IMR-90 (cell line): Measurements from ENCODE around the gene ANKRD13B. TPM values are rescaled to one million over a fixed set of nuclear protein-coding genes. Genes with fewer than 3 reads are reported as not detected.

Source experiments
- ATAC-seq: fragments of 200-7000 bp; cut with Tn5 transposase; 2 replicates; pipeline ENCODE4 v1.9.1; 2020; ENCODE audit warnings: low read depth, mild to moderate bottlenecking, moderate library complexity
- BruUV-seq: library from RNA; stranded (reverse); fragments of 400-500 nt; replicated peaks from 2 replicates; lab custom pipeline; 2021; lab: Mats Ljungman, UMichigan
- CTCF ChIA-PET: fragments of 300-600 bp; formaldehyde crosslinking; extraction: SDS; loops from one replicate; lab custom pipeline; 2021; ENCODE audit warnings: antibody characterized with exemption; lab: Yijun Ruan, JAX
- POLR2A ChIA-PET: fragments of 300-600 bp; sonication (Branson Sonifier 250); formaldehyde crosslinking; loops from one replicate; lab custom pipeline; 2022; ENCODE audit warnings: antibody characterized with exemption; ENCODE audit not compliant: unreplicated experiment; lab: Charles Lee
- DNase-seq: peaks from one replicate; pipeline ENCODE4 v3.0.0; 2013
- H2AFZ ChIP-seq: replicated peaks from 2 replicates; pipeline ENCODE3; 2013; ENCODE audit warnings: low read length, mild to moderate bottlenecking; ENCODE audit not compliant: poor library complexity
- H2AK5ac ChIP-seq: 2 replicates; pipeline ENCODE4 v1.6.1; 2013; ENCODE audit warnings: low read depth, low read length, inconsistent platforms
- H2AK9ac ChIP-seq: replicated peaks from 2 replicates; pipeline ENCODE3; 2013; ENCODE audit warnings: mild to moderate bottlenecking, low read depth, low read length, moderate library complexity; ENCODE audit not compliant: poor library complexity
- H2BK120ac ChIP-seq: 2 replicates; pipeline ENCODE4 v1.6.1; 2013; ENCODE audit warnings: low read depth, low read length, inconsistent platforms
- H2BK15ac ChIP-seq: 3 replicates; pipeline ENCODE4 v1.6.1; 2013; ENCODE audit warnings: low read depth, low read length, inconsistent platforms
- H2BK20ac ChIP-seq: 2 replicates; pipeline ENCODE4 v1.6.1; 2013; ENCODE audit warnings: low read depth, mild to moderate bottlenecking, inconsistent platforms, low read length, moderate library complexity
- H2BK5ac ChIP-seq: 2 replicates; pipeline ENCODE4 v1.6.1; 2013; ENCODE audit warnings: mild to moderate bottlenecking, low read depth, low read length, inconsistent platforms; ENCODE audit not compliant: poor library complexity, severe bottlenecking
- H3K14ac ChIP-seq: replicated peaks from 2 replicates; pipeline ENCODE4 v1.6.1; 2013; ENCODE audit warnings: low read depth, low read length, inconsistent platforms
- H3K18ac ChIP-seq: 2 replicates; pipeline ENCODE4 v1.6.1; 2013; ENCODE audit warnings: low read depth, low read length, control low read depth
- H3K23ac ChIP-seq: 2 replicates; pipeline ENCODE4 v1.6.1; 2013; ENCODE audit warnings: low read depth, low read length, inconsistent platforms
- H3K27ac ChIP-seq: 2 replicates; pipeline ENCODE4 v1.5.1; 2013; ENCODE audit warnings: mild to moderate bottlenecking, control low read depth, low read length; ENCODE audit not compliant: insufficient read depth
- H3K27me3 ChIP-seq: 2 replicates; pipeline ENCODE4 v1.6.1; 2013; ENCODE audit warnings: low read length; ENCODE audit not compliant: control insufficient read depth, insufficient read depth
- H3K36me3 ChIP-seq: 2 replicates; pipeline ENCODE4 v1.6.1; 2013; ENCODE audit warnings: low read length, mixed read lengths; ENCODE audit not compliant: control insufficient read depth, insufficient read depth
- H3K4ac ChIP-seq: 2 replicates; pipeline ENCODE4 v1.6.1; 2013; ENCODE audit warnings: low read depth, low read length, inconsistent platforms
- H3K4me1 ChIP-seq: 2 replicates; pipeline ENCODE4 v1.6.1; 2013; ENCODE audit warnings: low read length, mixed read lengths; ENCODE audit not compliant: control insufficient read depth, insufficient read depth
- H3K4me2 ChIP-seq: 2 replicates; pipeline ENCODE4 v1.6.1; 2013; ENCODE audit warnings: low read depth, mild to moderate bottlenecking, control low read depth, low read length, moderate library complexity
- H3K4me3 ChIP-seq: 2 replicates; pipeline ENCODE4 v1.5.1; 2013; ENCODE audit warnings: low read depth, mild to moderate bottlenecking, control low read depth, low read length, moderate library complexity; ENCODE audit not compliant: insufficient read depth
- H3K56ac ChIP-seq: 2 replicates; pipeline ENCODE4 v1.6.1; 2013; ENCODE audit warnings: low read length, inconsistent platforms; ENCODE audit not compliant: insufficient read depth; ENCODE audit errors: extremely low read depth
- H3K79me1 ChIP-seq, 2 experiments: 2 replicates each; pipeline ENCODE4 v1.6.1; 2013; ENCODE audit warnings: low read length in 2 of 2, inconsistent platforms in 1 of 2, low read depth in 1 of 2
- H3K9ac ChIP-seq: 2 replicates; pipeline ENCODE4 v1.6.1; 2013; ENCODE audit warnings: low read depth, low read length, control low read depth
- H3K9me1 ChIP-seq: 2 replicates; pipeline ENCODE4 v1.6.1; 2013; ENCODE audit warnings: low read length, inconsistent platforms; ENCODE audit not compliant: insufficient read depth
- H3K9me3 ChIP-seq: 2 replicates; pipeline ENCODE4 v1.6.1; 2013; ENCODE audit warnings: low read length; ENCODE audit not compliant: control insufficient read depth, insufficient read depth
- H4K20me1 ChIP-seq: 2 replicates; pipeline ENCODE4 v1.6.1; 2013; ENCODE audit warnings: low read length, inconsistent platforms; ENCODE audit not compliant: insufficient read depth
- H4K5ac ChIP-seq: 2 replicates; pipeline ENCODE4 v1.6.1; 2013; ENCODE audit warnings: mild to moderate bottlenecking, low read depth, low read length, control low read depth
- H4K8ac ChIP-seq, 2 experiments: 2 replicates each; pipeline ENCODE4 v1.6.1; 2013; ENCODE audit warnings: low read depth in 2 of 2, low read length in 2 of 2, control low read depth in 1 of 2, inconsistent platforms in 1 of 2
- H4K91ac ChIP-seq: 2 replicates; pipeline ENCODE4 v1.6.1; 2013; ENCODE audit warnings: low read depth, low read length, inconsistent platforms; ENCODE audit not compliant: insufficient read depth
- BHLHE40 ChIP-seq: fragments of 150-350 bp; IDR thresholded peaks from 2 replicates; pipeline ENCODE4 v1.6.1; 2016; ENCODE audit warnings: mild to moderate bottlenecking, low read depth, low read length
- CEBPB ChIP-seq: IDR thresholded peaks from 2 replicates; pipeline ENCODE4 v1.6.1; 2012; ENCODE audit warnings: low read depth, low read length, improper control_type of control experiment
- CHD1 ChIP-seq: IDR thresholded peaks from 2 replicates; pipeline ENCODE4 v1.6.1; 2012; ENCODE audit warnings: low read depth, low read length, improper control_type of control experiment
- CTCF ChIP-seq: conservative IDR thresholded peaks from 2 replicates; pipeline ENCODE4 v1.5.1; 2012; ENCODE audit warnings: mild to moderate bottlenecking, low read depth, low read length, improper control_type of control experiment
- ELK1 ChIP-seq: fragments of 150-350 bp; IDR thresholded peaks from 2 replicates; pipeline ENCODE4 v1.6.1; 2016; ENCODE audit warnings: low read depth, mild to moderate bottlenecking, low read length, moderate library complexity, borderline replicate concordance
- FOS ChIP-seq: fragments of 150-350 bp; IDR thresholded peaks from 2 replicates; pipeline ENCODE4 v1.6.1; 2016; ENCODE audit warnings: low read depth, low read length
- MAFK ChIP-seq: IDR thresholded peaks from 2 replicates; pipeline ENCODE4 v1.6.1; 2012; ENCODE audit warnings: low read depth, low read length, improper control_type of control experiment
- POLR2A ChIP-seq: IDR thresholded peaks from 2 replicates; pipeline ENCODE4 v1.6.1; 2012; ENCODE audit warnings: mild to moderate bottlenecking, low read depth, low read length
- RAD21 ChIP-seq: IDR thresholded peaks from 2 replicates; pipeline ENCODE4 v1.6.1; 2012; ENCODE audit warnings: low read length, improper control_type of control experiment
- RCOR1 ChIP-seq: IDR thresholded peaks from 2 replicates; pipeline ENCODE4 v1.6.1; 2012; ENCODE audit warnings: mild to moderate bottlenecking, low read length, improper control_type of control experiment; ENCODE audit not compliant: insufficient replicate concordance
- RFX5 ChIP-seq: IDR thresholded peaks from 2 replicates; pipeline ENCODE4 v1.8.0; 2012; ENCODE audit warnings: low read depth, mild to moderate bottlenecking, low read length, moderate library complexity
- SMC3 ChIP-seq: fragments of 150-350 bp; IDR thresholded peaks from 2 replicates; pipeline ENCODE4 v1.6.1; 2016; ENCODE audit warnings: low read depth, mild to moderate bottlenecking, antibody characterized with exemption, low read length, moderate library complexity
- USF2 ChIP-seq: fragments of 150-350 bp; IDR thresholded peaks from 2 replicates; pipeline ENCODE4 v1.6.1; 2017; ENCODE audit warnings: mild to moderate bottlenecking, antibody characterized with exemption, low read length, low read depth
- WGBS, 2 experiments: methylation state at CpG; one replicate each; pipeline versions ENCODE4 v1.1.5 to v1.1.7; 2013; ENCODE audit warnings: missing lambda C conversion rate in 2 of 2; ENCODE audit not compliant: insufficient read length in 1 of 2; ENCODE audit errors: extremely low coverage in 2 of 2; 5-methylcytosine and 5-hydroxymethylcytosine counted together
- dilution Hi-C: fragments of 300-500 bp; cut with HindIII; formaldehyde crosslinking; loops from one replicate; pipeline ENCODE4 v1.14.3; 2018; ENCODE audit warnings: low sequenced_read_pairs; ENCODE audit not compliant: unreplicated experiment
- in situ Hi-C: fragments of 300-500 bp; cut with MboI; formaldehyde crosslinking; loops from 3 replicates; pipeline ENCODE4 v1.14.3; 2019; ENCODE audit warnings: low sequenced_read_pairs, inconsistent platforms, mixed read lengths
- intact Hi-C: fragments of 100-400 bp; cut with micrococcal nuclease; formaldehyde crosslinking; loops from 2 replicates; pipeline ENCODE4 v1.10.0; 2022
- polyA plus RNA-seq, 3 experiments: library from polyadenylated mRNA; depleted of rRNA; stranded (reverse); fragments of >200 nt; gene quantifications; 2 replicates each; pipeline ENCODE4 v1.2.3, GENCODE V29; 2012; ENCODE audit warnings: low replicate concordance in 1 of 3
- total RNA-seq: library from RNA; depleted of rRNA; stranded (reverse); fragments of >200 nt; gene quantifications from 2 replicates; pipeline ENCODE4 v1.2.3, GENCODE V29; 2012

Gene ANKRD13B
- total and polyA plus RNA-seq, 2 of the 4 experiments (the other 2 are of a cell fraction) = 0.90 to 4.0 TPM

- peak overlapping the region; percentile 10; the same call in 1 of the 2 replicates for H3K23ac ChIP-seq
- intact Hi-C loops = loop anchor here (1.0 kb wide), 1 partner anchor 222 kb away; no protein-coding TSS in a partner anchor
- H3K27ac ChIP-seq = no peak overlapping the region
- TF ChIP-seq CEBPB (no peak), FOS (no peak), CHD1 (no peak), BHLHE40 (no peak), CTCF (peak; percentile 94), ELK1 (no peak), SMC3 (peak; percentile 60), MAFK (no peak), POLR2A (no peak), RCOR1 (no peak), RAD21 (peak; percentile 79), RFX5 (no peak), USF2 (no peak)
These were observed 959 bp upstream of the ANKRD13B start for GRCh38 chr17:29591737-29592608.

More at GRCh38 chr17:29591737-29592608, 959 bp upstream of the ANKRD13B start:
- no peak overlapping the region for H2BK5ac ChIP-seq
- H3K56ac ChIP-seq = 0 out of 2 replicates have a peak overlapping the region, but pooled peaks have one; percentile 37
- dilution Hi-C loops = no loop called here
- H3K4ac ChIP-seq = peak overlapping the region; percentile 49
- no peak overlapping the region; the same call in 1 of the 2 replicates for H3K9ac ChIP-seq
- no peak overlapping the region for H3K14ac ChIP-seq
- H3K4me3 ChIP-seq = no peak overlapping the region
- BruUV-seq = no TSS peak
- POLR2A ChIA-PET = no interaction called here
- H2BK120ac ChIP-seq = 0 out of 2 replicates have a peak overlapping the region, but pooled peaks have one; percentile 16
- peaks cover 40% of the 10 kb centered on the region for H3K4me1 ChIP-seq
- peaks cover 5 to 39% of the 10 kb centered on the region in 2 experiments; a peak in 3 of 4 replicates for H3K79me1 ChIP-seq
- peaks cover 9% of the 10 kb centered on the region for H3K9me1 ChIP-seq
- H2AK9ac ChIP-seq = peak overlapping the region; percentile 93
- in situ Hi-C loops = no loop called here
- peak overlapping the region; percentile 20 to 95; a peak in 2 of 4 replicates for H4K8ac ChIP-seq
- H3K27me3 ChIP-seq = peaks cover 2% of the 10 kb centered on the region; the same call in 1 of the 2 replicates
- peaks cover 50% of the 10 kb centered on the region for H4K20me1 ChIP-seq
- no peaks in the 10 kb centered on the region for H3K36me3 ChIP-seq
- no peaks in the 10 kb centered on the region for H3K9me3 ChIP-seq
- peak overlapping the region; percentile 97 for H2AFZ ChIP-seq
- H3K4me2 ChIP-seq = peak overlapping the region; percentile 74
- peak overlapping the region; percentile 23; the same call in 1 of the 2 replicates for H4K91ac ChIP-seq
- ATAC-seq = peak; percentile 61
- no peak overlapping the region for H3K18ac ChIP-seq
- H2BK20ac ChIP-seq = no peak overlapping the region; the same call in 1 of the 2 replicates
- CTCF ChIA-PET = interaction anchor here (0.6 to 2.1 kb wide), 4 partner anchors 9 to 222 kb away, joined by 3 to 7 read pairs (median 4); no protein-coding TSS in a partner anchor
- peak overlapping the region; percentile 43 for H2AK5ac ChIP-seq
- peak; percentile 65 for DNase-seq
- no peak overlapping the region for H2BK15ac ChIP-seq
- H4K5ac ChIP-seq = no peak overlapping the region
- WGBS, 2 experiments = no CpG with 5 or more reads among the region's 25 CpGs
